HepG2 (cell line): ENCODE results near the gene RABGGTA. TPM values are rescaled to one million over a fixed set of nuclear protein-coding genes. Genes with fewer than 3 reads are reported as not detected.

Experiments used
- CHD4 ChIP-seq: fragments of 200-600 bp; sonication (generic); IDR thresholded peaks from 2 replicates; pipeline ENCODE4 v1.7.0; 2017; ENCODE audit warnings: mild to moderate bottlenecking, low read length, borderline replicate concordance
- MTA1 ChIP-seq: sonication (generic); formaldehyde crosslinking; IDR thresholded peaks from 2 replicates; pipeline ENCODE4 v1.4.0; 2020; ENCODE audit warnings: missing genetic modification reagents, mild to moderate bottlenecking, borderline replicate concordance
- SP4 ChIP-seq: sonication (generic); formaldehyde crosslinking; IDR thresholded peaks from 2 replicates; pipeline ENCODE4 v1.8.1; 2023; ENCODE audit warnings: mild to moderate bottlenecking, missing genetic modification reagents
- ZFP90 ChIP-seq: sonication (generic); formaldehyde crosslinking; IDR thresholded peaks from 2 replicates; pipeline ENCODE4 v1.8.0; 2022; ENCODE audit warnings: missing genetic modification reagents, mild to moderate bottlenecking, inconsistent platforms, borderline replicate concordance
- ZNF652 ChIP-seq: IDR thresholded peaks from 2 replicates; pipeline ENCODE4 v1.6.1; 2016; ENCODE audit warnings: low read depth, borderline replicate concordance
- polyA plus RNA-seq, 8 experiments: library from polyadenylated mRNA; depleted of rRNA in 3 of 8; stranded (reverse) in 7 of 8; unstranded in 1 of 8; fragments of >200 nt; fragmentation: Illumina TruSeq in 4 of 8; extraction: Trizol in 4 of 8; gene quantifications; 2 replicates each; pipeline versions ENCODE4 v1.2.1 to v1.2.3, GENCODE V29; 2011 to 2016; ENCODE audit warnings: low read depth in 4 of 8, missing spikeins in 1 of 8, mixed read lengths in 1 of 8; ENCODE audit not compliant: insufficient read depth in 1 of 8
- total RNA-seq, 5 experiments: library from RNA; depleted of rRNA; stranded (reverse); fragments of >200 nt; fragmentation: Illumina TruSeq; extraction: Trizol; gene quantifications; 2 replicates each; pipeline ENCODE4 v1.2.3, GENCODE V29; 2016; ENCODE audit warnings: low read depth in 1 of 5
- TF ChIP-seq, protein P1 (sequence below): sonication (generic); formaldehyde crosslinking; IDR thresholded peaks from 2 replicates; pipeline ENCODE4 v1.4.0; 2020; ENCODE audit warnings: mild to moderate bottlenecking, missing genetic modification reagents
- TF ChIP-seq, protein P2 (sequence below): sonication (generic); formaldehyde crosslinking; conservative IDR thresholded peaks from 2 replicates; pipeline ENCODE4 v1.5.0; 2020; ENCODE audit warnings: missing genetic modification reagents
- TF ChIP-seq, protein P3 (sequence below): sonication (generic); formaldehyde crosslinking; IDR thresholded peaks from 2 replicates; pipeline ENCODE4 v1.8.1; 2022; ENCODE audit warnings: mild to moderate bottlenecking, missing genetic modification reagents
- TF ChIP-seq, protein P4 (sequence below): sonication (generic); formaldehyde crosslinking; IDR thresholded peaks from 2 replicates; pipeline ENCODE4 v1.4.0; 2020; ENCODE audit warnings: missing genetic modification reagents, mild to moderate bottlenecking, borderline replicate concordance

RABGGTA gene
- total and polyA plus RNA-seq, 2 of the 13 experiments (the other 11 are each of a cell fraction or from before 2014, with no cell fraction given), result 57.9 to 90.8 TPM

DNA sequence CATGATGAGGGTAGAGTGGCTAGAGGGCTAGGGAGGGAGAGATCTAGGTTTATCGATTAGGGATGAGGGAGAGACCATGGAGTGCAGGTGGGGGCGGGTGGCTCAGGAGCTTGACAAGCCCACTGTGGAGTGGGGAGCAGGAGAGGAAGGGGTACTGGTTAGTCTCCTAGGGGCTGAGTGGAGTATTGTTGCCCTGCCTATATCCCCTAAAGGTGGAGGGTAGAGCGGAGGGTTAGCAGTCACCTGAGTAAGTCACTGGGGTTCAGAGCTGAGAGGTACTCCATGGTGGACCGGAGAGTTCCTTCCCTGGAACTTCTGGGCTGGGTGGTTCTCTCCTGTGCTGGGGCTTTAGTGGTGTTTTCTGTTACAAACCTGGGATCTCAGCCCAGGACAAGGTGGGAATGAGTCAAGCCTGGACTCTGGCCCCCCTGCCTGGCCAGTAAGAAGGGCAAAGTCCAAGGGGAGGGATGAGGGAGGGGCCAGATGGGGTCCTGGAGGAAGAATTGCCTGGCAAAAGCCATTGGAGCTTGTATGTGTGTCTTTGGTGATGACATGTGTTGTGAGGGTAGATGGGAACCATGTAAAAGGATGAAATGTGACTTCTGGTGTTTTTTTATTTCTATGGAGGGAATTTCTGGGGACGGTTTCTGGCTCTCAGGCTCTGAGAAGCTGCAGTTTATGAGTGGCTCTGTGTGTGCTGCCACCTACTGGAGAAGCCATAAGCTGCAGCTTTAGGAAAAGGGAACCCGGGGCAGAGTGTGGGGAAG is 36.4 kb upstream of the RABGGTA start, which contains the start of gene CIDEB (continued):
- TF ChIP-seq, protein P1, sequence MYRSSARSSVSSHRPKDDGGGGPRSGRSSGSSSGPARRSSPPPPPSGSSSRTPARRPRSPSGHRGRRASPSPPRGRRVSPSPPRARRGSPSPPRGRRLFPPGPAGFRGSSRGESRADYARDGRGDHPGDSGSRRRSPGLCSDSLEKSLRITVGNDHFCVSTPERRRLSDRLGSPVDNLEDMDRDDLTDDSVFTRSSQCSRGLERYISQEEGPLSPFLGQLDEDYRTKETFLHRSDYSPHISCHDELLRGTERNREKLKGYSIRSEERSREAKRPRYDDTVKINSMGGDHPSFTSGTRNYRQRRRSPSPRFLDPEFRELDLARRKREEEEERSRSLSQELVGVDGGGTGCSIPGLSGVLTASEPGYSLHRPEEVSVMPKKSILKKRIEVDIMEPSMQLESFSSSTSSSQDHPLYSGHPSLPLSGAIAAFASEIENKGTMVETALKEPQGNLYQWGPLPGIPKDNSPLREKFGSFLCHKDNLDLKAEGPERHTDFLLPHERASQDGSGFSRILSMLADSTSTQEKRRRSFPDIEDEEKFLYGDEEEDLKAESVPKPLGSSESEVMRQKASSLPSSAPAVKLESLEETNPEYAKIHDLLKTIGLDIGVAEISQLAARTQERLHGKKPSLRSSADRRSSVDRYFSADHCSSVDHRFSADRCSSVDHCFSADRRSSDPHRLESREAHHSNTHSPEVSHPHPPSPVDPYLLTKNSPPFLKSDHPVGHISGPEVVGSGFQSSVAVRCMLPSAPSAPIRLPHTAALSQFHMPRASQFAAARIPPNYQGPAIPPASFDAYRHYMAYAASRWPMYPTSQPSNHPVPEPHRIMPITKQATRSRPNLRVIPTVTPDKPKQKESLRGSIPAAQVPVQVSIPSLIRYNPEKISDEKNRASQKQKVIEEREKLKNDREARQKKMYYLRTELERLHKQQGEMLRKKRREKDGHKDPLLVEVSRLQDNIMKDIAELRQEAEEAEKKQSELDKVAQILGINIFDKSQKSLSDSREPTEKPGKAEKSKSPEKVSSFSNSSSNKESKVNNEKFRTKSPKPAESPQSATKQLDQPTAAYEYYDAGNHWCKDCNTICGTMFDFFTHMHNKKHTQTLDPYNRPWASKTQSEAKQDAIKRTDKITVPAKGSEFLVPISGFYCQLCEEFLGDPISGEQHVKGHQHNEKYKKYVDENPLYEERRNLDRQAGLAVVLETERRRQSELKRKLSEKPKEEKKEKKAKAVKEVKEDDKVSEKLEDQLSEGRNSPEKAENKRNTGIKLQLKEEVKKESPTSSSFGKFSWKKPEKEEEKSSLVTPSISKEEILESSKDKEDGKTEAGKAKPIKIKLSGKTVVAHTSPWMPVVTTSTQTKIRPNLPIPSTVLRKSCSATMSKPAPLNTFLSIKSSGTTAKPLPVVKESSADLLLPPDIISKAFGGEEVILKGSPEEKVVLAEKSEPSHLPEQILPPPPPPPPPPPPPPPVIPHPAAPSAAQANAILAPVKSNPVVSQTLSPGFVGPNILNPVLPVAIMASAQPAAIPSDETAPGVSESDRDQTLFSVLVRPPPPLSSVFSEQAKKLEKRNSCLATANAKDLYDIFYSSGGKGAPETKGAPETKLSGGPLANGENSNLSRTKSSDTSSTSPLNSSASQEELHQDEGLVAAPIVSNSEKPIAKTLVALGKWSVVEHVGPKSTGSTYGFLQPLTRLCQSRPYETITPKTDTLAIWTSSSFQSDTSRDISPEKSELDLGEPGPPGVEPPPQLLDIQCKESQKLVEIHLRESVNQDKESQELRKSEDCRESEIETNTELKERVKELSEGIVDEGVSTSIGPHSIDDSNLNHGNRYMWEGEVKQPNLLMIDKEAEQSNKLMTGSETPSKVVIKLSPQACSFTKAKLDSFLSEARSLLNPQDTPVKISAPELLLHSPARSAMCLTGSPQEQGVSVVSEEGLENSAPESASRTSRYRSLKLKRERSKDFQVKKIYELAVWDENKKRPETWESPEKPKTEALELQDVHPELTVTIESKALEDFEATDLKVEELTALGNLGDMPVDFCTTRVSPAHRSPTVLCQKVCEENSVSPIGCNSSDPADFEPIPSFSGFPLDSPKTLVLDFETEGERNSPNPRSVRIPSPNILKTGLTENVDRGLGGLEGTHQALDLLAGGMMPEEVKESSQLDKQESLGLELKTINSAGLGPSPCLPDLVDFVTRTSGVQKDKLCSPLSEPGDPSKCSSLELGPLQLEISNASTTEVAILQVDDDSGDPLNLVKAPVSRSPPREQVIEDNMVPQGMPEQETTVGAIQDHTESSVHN (CRISPR knock-in tag), result peak; percentile 87; the same call in 1 of the 2 replicates
- TF ChIP-seq MTA1 (CRISPR knock-in tag) (peak; percentile 97), ZNF652 (CRISPR knock-in tag) (peak; percentile 52; the same call in 1 of the 2 replicates), CHD4 (peak; percentile 90; the same call in 1 of the 2 replicates), SP4 (CRISPR knock-in tag) (peak; percentile 89), ZFP90 (peak; percentile 61; the same call in 1 of the 2 replicates)
- TF ChIP-seq, protein P2, sequence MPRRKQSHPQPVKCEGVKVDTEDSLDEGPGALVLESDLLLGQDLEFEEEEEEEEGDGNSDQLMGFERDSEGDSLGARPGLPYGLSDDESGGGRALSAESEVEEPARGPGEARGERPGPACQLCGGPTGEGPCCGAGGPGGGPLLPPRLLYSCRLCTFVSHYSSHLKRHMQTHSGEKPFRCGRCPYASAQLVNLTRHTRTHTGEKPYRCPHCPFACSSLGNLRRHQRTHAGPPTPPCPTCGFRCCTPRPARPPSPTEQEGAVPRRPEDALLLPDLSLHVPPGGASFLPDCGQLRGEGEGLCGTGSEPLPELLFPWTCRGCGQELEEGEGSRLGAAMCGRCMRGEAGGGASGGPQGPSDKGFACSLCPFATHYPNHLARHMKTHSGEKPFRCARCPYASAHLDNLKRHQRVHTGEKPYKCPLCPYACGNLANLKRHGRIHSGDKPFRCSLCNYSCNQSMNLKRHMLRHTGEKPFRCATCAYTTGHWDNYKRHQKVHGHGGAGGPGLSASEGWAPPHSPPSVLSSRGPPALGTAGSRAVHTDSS (CRISPR knock-in tag), result no peak
- TF ChIP-seq, protein P3, sequence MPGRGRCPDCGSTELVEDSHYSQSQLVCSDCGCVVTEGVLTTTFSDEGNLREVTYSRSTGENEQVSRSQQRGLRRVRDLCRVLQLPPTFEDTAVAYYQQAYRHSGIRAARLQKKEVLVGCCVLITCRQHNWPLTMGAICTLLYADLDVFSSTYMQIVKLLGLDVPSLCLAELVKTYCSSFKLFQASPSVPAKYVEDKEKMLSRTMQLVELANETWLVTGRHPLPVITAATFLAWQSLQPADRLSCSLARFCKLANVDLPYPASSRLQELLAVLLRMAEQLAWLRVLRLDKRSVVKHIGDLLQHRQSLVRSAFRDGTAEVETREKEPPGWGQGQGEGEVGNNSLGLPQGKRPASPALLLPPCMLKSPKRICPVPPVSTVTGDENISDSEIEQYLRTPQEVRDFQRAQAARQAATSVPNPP (CRISPR knock-in tag), result no peak
- TF ChIP-seq, protein P4, sequence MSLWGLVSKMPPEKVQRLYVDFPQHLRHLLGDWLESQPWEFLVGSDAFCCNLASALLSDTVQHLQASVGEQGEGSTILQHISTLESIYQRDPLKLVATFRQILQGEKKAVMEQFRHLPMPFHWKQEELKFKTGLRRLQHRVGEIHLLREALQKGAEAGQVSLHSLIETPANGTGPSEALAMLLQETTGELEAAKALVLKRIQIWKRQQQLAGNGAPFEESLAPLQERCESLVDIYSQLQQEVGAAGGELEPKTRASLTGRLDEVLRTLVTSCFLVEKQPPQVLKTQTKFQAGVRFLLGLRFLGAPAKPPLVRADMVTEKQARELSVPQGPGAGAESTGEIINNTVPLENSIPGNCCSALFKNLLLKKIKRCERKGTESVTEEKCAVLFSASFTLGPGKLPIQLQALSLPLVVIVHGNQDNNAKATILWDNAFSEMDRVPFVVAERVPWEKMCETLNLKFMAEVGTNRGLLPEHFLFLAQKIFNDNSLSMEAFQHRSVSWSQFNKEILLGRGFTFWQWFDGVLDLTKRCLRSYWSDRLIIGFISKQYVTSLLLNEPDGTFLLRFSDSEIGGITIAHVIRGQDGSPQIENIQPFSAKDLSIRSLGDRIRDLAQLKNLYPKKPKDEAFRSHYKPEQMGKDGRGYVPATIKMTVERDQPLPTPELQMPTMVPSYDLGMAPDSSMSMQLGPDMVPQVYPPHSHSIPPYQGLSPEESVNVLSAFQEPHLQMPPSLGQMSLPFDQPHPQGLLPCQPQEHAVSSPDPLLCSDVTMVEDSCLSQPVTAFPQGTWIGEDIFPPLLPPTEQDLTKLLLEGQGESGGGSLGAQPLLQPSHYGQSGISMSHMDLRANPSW (CRISPR knock-in tag), result peak; percentile 95
